Measurements from ENCODE around the gene RNF144B. TPM values are rescaled to one million over a fixed set of nuclear protein-coding genes. Genes with fewer than 3 reads are reported as not detected.

RNF144B gene
- total RNA-seq, 1 experiment from 2014 or later, result 7.7 TPM

GRCh38 chr6:18506382-18507017 lies 119.3 kb downstream of the RNF144B start:
- no peak for DNase-seq (ENCODE audit: extremely low read depth, low read depth)

GRCh38 chr6:18507018-18507415 lies 119.9 kb downstream of the RNF144B start:
- no peak for DNase-seq (ENCODE audit: extremely low read depth, low read depth)

- DNase-seq (ENCODE audit: extremely low read depth, low read depth), result no peak
Observed at GRCh38 chr6:18507561-18507960, 120.4 kb downstream of the RNF144B start.

- DNase-seq (ENCODE audit: extremely low read depth, low read depth), result no peak
Observed at GRCh38 chr6:18509871-18510643, 122.9 kb downstream of the RNF144B start.

GRCh38 chr6:18510644-18511033 lies 123.5 kb downstream of the RNF144B start:
- DNase-seq (ENCODE audit: extremely low read depth, low read depth), result no peak

- DNase-seq (ENCODE audit: extremely low read depth, low read depth), result no peak
Observed at GRCh38 chr6:18511211-18511610, 124.1 kb downstream of the RNF144B start.

- no peak for DNase-seq (ENCODE audit: extremely low read depth, low read depth)
Observed at GRCh38 chr6:18513253-18513798, 126.2 kb downstream of the RNF144B start.

- DNase-seq (ENCODE audit: extremely low read depth, low read depth), result no peak
Observed at GRCh38 chr6:18514180-18514579, 127.0 kb downstream of the RNF144B start.

GRCh38 chr6:18515767-18516166 lies 128.6 kb downstream of the RNF144B start:
- no peak for DNase-seq (ENCODE audit: extremely low read depth, low read depth)

Other genes with a start within 250 kb of the RNF144B start
- gene TPMT, start 232.3 kb upstream of the RNF144B start, total RNA-seq (2014; rRNA removed; shearing (Covaris generic)), result 12.3 and 14.0 TPM in 2 replicates
- 6.9 and 7.3 TPM in 2 replicates for gene KDM1B, start 231.9 kb upstream of the RNF144B start, total RNA-seq (2014; rRNA removed; shearing (Covaris generic))
- 141 and 150 TPM in 2 replicates for gene DEK, start 122.8 kb upstream of the RNF144B start, total RNA-seq (2014; rRNA removed; shearing (Covaris generic))

All from NCI-H460 (cell line).